Endothelial cell of umbilical vein (primary cell): ENCODE measurements around the gene DOCK4. TPM values are rescaled to one million over a fixed set of nuclear protein-coding genes. Genes with fewer than 3 reads are reported as not detected.

Experiments used
- BruUV-seq: library from RNA; stranded (reverse); fragments of 400-500 nt; replicated peaks from 2 replicates; lab custom pipeline; 2021; lab: Mats Ljungman, UMichigan
- CTCF ChIA-PET: fragments of 300-600, 350-600 bp; sonication (Branson Sonifier 250); formaldehyde crosslinking; loops from one replicate; lab custom pipeline; 2021; ENCODE audit warnings: antibody characterized with exemption, inconsistent platforms; lab: Charles Lee
- POLR2A ChIA-PET: fragments of 300-600, 350-600 bp; sonication (Branson Sonifier 250); formaldehyde crosslinking; loops from one replicate; lab custom pipeline; 2021; ENCODE audit warnings: antibody characterized with exemption, inconsistent platforms; lab: Charles Lee
- DNase-seq: peaks from one replicate; pipeline ENCODE4 v3.0.0-alpha.2; 2011; ENCODE audit warnings: low read depth, low spot score
- FAIRE-seq: peaks from 2 replicates; lab custom pipeline; 2011; peaks lifted over from hg19 to GRCh38; lab: Jason Lieb, UNC
- H2AFZ ChIP-seq: 2 replicates; pipeline ENCODE4 v1.6.0; 2012; ENCODE audit warnings: low read depth, low read length, control low read depth, inconsistent platforms
- H3K27ac ChIP-seq: 2 replicates; pipeline ENCODE4 v1.5.1; 2011; ENCODE audit warnings: low read depth, mild to moderate bottlenecking, control low read depth, low read length, moderate library complexity; ENCODE audit not compliant: insufficient read depth
- H3K27me3 ChIP-seq, 2 experiments: 2 replicates each; pipeline versions ENCODE4 v1.6.0 to v1.6.1; 2011; ENCODE audit warnings: low read length in 2 of 2, mixed read lengths in 1 of 2; ENCODE audit not compliant: control insufficient read depth in 2 of 2, insufficient read depth in 2 of 2
- H3K36me3 ChIP-seq, 2 experiments: 2 replicates in 1 of 2; 3 replicates in 1 of 2; pipeline ENCODE4 v1.5.1; 2011; ENCODE audit warnings: low read length in 2 of 2, mild to moderate bottlenecking in 1 of 2, moderate library complexity in 1 of 2; ENCODE audit not compliant: control insufficient read depth in 2 of 2, insufficient read depth in 2 of 2; ENCODE audit errors: extremely low read depth in 1 of 2
- H3K4me1 ChIP-seq: 3 replicates; pipeline ENCODE4 v1.5.1; 2011; ENCODE audit warnings: mild to moderate bottlenecking, low read length; ENCODE audit not compliant: control insufficient read depth, insufficient read depth; ENCODE audit errors: extremely low read depth
- H3K4me2 ChIP-seq: 2 replicates; pipeline ENCODE4 v1.6.1; 2011; ENCODE audit warnings: low read length, control low read depth, mixed read lengths; ENCODE audit not compliant: insufficient read depth
- H3K4me3 ChIP-seq, 3 experiments: fragments of 200-600 bp in 1 of 3; sonication (generic), shearing (Covaris generic) in 1 of 3; replicated peaks in 1 of 3; 2 replicates each; pipeline ENCODE4 v1.5.1; 2011 to 2016; ENCODE audit warnings: control low read depth in 3 of 3, low read length in 3 of 3, mild to moderate bottlenecking in 2 of 3, inconsistent platforms in 1 of 3, low read depth in 1 of 3, moderate library complexity in 1 of 3; ENCODE audit not compliant: insufficient read depth in 1 of 3
- H3K79me2 ChIP-seq: 2 replicates; pipeline ENCODE4 v1.6.0; 2012; ENCODE audit warnings: low read length, inconsistent platforms; ENCODE audit not compliant: control insufficient read depth, insufficient read depth
- H3K9ac ChIP-seq: replicated peaks from 2 replicates; pipeline ENCODE3; 2011; ENCODE audit warnings: low read length, control low read depth; ENCODE audit not compliant: insufficient read depth; ENCODE audit errors: extremely low read depth
- H3K9me1 ChIP-seq: replicated peaks from 3 replicates; pipeline ENCODE4 v1.6.0; 2011; ENCODE audit warnings: mild to moderate bottlenecking, low read length; ENCODE audit not compliant: control insufficient read depth, insufficient read depth; ENCODE audit errors: extremely low read depth
- H3K9me3 ChIP-seq: replicated peaks from 2 replicates; pipeline ENCODE4 v1.5.1; 2012; ENCODE audit warnings: low read length, inconsistent platforms; ENCODE audit not compliant: control insufficient read depth, insufficient read depth
- H4K20me1 ChIP-seq: replicated peaks from 2 replicates; pipeline ENCODE3; 2011; ENCODE audit warnings: mild to moderate bottlenecking, low read length; ENCODE audit not compliant: control insufficient read depth, insufficient read depth; ENCODE audit errors: extremely low read depth
- EZH2 ChIP-seq: IDR thresholded peaks from 2 replicates; pipeline ENCODE4 v1.6.1; 2012; ENCODE audit warnings: borderline replicate concordance, low read depth, mild to moderate bottlenecking, moderate library complexity, low read length, inconsistent platforms; ENCODE audit not compliant: severe bottlenecking
- FOS ChIP-seq: IDR thresholded peaks from 2 replicates; pipeline ENCODE4 v1.6.1; 2011; ENCODE audit warnings: mild to moderate bottlenecking, low read length, moderate library complexity, borderline replicate concordance; ENCODE audit not compliant: insufficient read depth
- GATA2 ChIP-seq: IDR thresholded peaks from 2 replicates; pipeline ENCODE4 v1.7.0; 2011; ENCODE audit warnings: low read depth, mild to moderate bottlenecking, moderate library complexity, mixed read lengths, low read length; ENCODE audit not compliant: insufficient read length, insufficient read depth
- JUN ChIP-seq: IDR thresholded peaks from 2 replicates; pipeline ENCODE4 v1.6.1; 2011; ENCODE audit warnings: borderline replicate concordance, low read depth; ENCODE audit not compliant: insufficient read length, insufficient read depth
- MYC ChIP-seq: IDR thresholded peaks from one replicate; pipeline ENCODE4 v1.6.1; 2011; ENCODE audit warnings: mild to moderate bottlenecking, low read depth, low read length
- POLR2A ChIP-seq: IDR thresholded peaks from 2 replicates; pipeline ENCODE4 v1.6.1; 2012; ENCODE audit warnings: low read depth, mild to moderate bottlenecking, control low read depth, low read length
- POLR2AphosphoS5 ChIP-seq: IDR thresholded peaks from 2 replicates; pipeline ENCODE4 v1.6.1; 2012; ENCODE audit warnings: low read depth, mild to moderate bottlenecking, control low read depth, low read length, moderate library complexity; ENCODE audit not compliant: insufficient read depth
- dilution Hi-C: fragments of 300-500 bp; cut with MboI; formaldehyde crosslinking; loops from one replicate; pipeline ENCODE4 v1.15.0; 2019; ENCODE audit warnings: low sequenced_read_pairs; ENCODE audit not compliant: extremely low pct_ligation_motif_present
- intact Hi-C: fragments of 100-400 bp; cut with micrococcal nuclease; formaldehyde crosslinking; loops from one replicate; pipeline ENCODE4 v1.10.0; 2022
- polyA plus RNA-seq, 4 experiments: library from polyadenylated mRNA; depleted of rRNA in 3 of 4; stranded (reverse) in 3 of 4; unstranded in 1 of 4; fragments of >200 nt; gene quantifications; 2 replicates each; pipeline versions ENCODE4 v1.2.1 to v1.2.3, GENCODE V29; 2011 to 2012; ENCODE audit warnings: missing spikeins in 1 of 4
- total RNA-seq: library from RNA; stranded (reverse); gene quantifications from 2 replicates; pipeline ENCODE4 v1.2.3, GENCODE V29; 2021
- TF ChIP-seq, protein P1 (sequence below), 2 donors: IDR thresholded peaks; 1 replicate in 1 of 2; 2 replicates in 1 of 2; pipeline ENCODE4 v1.5.1; 2011; ENCODE audit warnings: low read length in 2 of 2, mild to moderate bottlenecking in 2 of 2, moderate library complexity in 2 of 2, control low read depth in 1 of 2, inconsistent platforms in 1 of 2, low read depth in 1 of 2; ENCODE audit not compliant: insufficient read depth in 1 of 2; ENCODE audit errors: extremely low read depth in 1 of 2
- TF ChIP-seq, protein P2 (sequence below): IDR thresholded peaks from 2 replicates; pipeline ENCODE4 v1.6.1; 2011; ENCODE audit not compliant: insufficient read depth, insufficient read length

The DOCK4 gene
- total and polyA plus RNA-seq, 2 donors (not counting 3 experiments of a cell fraction or from before 2014, with no cell fraction given): 47.4 to 164 TPM

GRCh38 chr7:111678281-111678680 is 527.9 kb downstream of the DOCK4 start:
- dilution Hi-C loops: no loop called here

More at GRCh38 chr7:111678281-111678680, 527.9 kb downstream of the DOCK4 start:
- intact Hi-C loops: no loop called here
- CTCF ChIA-PET: no interaction called here
- TF ChIP-seq POLR2A: no peak
- TF ChIP-seq, protein P1, sequence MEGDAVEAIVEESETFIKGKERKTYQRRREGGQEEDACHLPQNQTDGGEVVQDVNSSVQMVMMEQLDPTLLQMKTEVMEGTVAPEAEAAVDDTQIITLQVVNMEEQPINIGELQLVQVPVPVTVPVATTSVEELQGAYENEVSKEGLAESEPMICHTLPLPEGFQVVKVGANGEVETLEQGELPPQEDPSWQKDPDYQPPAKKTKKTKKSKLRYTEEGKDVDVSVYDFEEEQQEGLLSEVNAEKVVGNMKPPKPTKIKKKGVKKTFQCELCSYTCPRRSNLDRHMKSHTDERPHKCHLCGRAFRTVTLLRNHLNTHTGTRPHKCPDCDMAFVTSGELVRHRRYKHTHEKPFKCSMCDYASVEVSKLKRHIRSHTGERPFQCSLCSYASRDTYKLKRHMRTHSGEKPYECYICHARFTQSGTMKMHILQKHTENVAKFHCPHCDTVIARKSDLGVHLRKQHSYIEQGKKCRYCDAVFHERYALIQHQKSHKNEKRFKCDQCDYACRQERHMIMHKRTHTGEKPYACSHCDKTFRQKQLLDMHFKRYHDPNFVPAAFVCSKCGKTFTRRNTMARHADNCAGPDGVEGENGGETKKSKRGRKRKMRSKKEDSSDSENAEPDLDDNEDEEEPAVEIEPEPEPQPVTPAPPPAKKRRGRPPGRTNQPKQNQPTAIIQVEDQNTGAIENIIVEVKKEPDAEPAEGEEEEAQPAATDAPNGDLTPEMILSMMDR (IDR thresholded peaks at IDR 0.05; ENCODE audit: extremely low read depth in 1 of 2, insufficient read depth in 1 of 2, low read depth in 1 of 2, low read length in 2 of 2): no peak
- TF ChIP-seq FOS: no peak
- TF ChIP-seq GATA2: no peak
- no peak for TF ChIP-seq EZH2
- no peak for TF ChIP-seq JUN
- TF ChIP-seq, protein P2, sequence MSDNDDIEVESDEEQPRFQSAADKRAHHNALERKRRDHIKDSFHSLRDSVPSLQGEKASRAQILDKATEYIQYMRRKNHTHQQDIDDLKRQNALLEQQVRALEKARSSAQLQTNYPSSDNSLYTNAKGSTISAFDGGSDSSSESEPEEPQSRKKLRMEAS: no peak
- no peak for TF ChIP-seq MYC
- TF ChIP-seq POLR2AphosphoS5: no peak
- no peak overlapping the region for H3K4me2 ChIP-seq
- H3K36me3 ChIP-seq: no peaks in the 10 kb centered on the region
- H3K9me1 ChIP-seq: no peaks in the 10 kb centered on the region
- peaks cover 0 to 2% of the 10 kb centered on the region in 2 experiments for H3K27me3 ChIP-seq
- POLR2A ChIA-PET: no interaction called here
- no peaks in the 10 kb centered on the region for H3K79me2 ChIP-seq
- FAIRE-seq (no peak), DNase-seq (no peak)
- H3K27ac ChIP-seq: no peak overlapping the region
- peaks cover 2% of the 10 kb centered on the region for H3K4me1 ChIP-seq
- H3K4me3 ChIP-seq: no peak overlapping the region
- no peaks in the 10 kb centered on the region for H3K9me3 ChIP-seq
- BruUV-seq: no TSS peak
- no peak overlapping the region for H3K9ac ChIP-seq
- H2AFZ ChIP-seq: no peak overlapping the region
- no peaks in the 10 kb centered on the region for H4K20me1 ChIP-seq
